Loucy (cell line): ENCODE results near the gene LMO7.

Experiments
- H2AFZ ChIP-seq: fragments of 200-600 bp; sonication (generic); 2 replicates; pipeline ENCODE4 v1.6.0; 2016; ENCODE audit warnings: antibody characterized with exemption, mild to moderate bottlenecking, low read length, moderate library complexity
- H3F3A ChIP-seq: fragments of 200-600 bp; 2 replicates; pipeline ENCODE4 v1.6.0; 2016; ENCODE audit warnings: antibody characterized with exemption, low read depth, mild to moderate bottlenecking
- H3K27me3 ChIP-seq: fragments of 200-600 bp; sonication (generic); 2 replicates; pipeline ENCODE4 v1.6.1; 2014; ENCODE audit warnings: low read length, mild to moderate bottlenecking; ENCODE audit not compliant: insufficient read depth, poor library complexity, severe bottlenecking
- H3K36me3 ChIP-seq: fragments of 200-600 bp; sonication (generic); 2 replicates; pipeline ENCODE4 v1.6.1; 2016; ENCODE audit warnings: low read length; ENCODE audit not compliant: insufficient read depth
- H3K4me1 ChIP-seq: fragments of 200-600 bp; sonication (generic); 2 replicates; pipeline ENCODE4 v1.5.1; 2014; ENCODE audit warnings: low read length, mild to moderate bottlenecking; ENCODE audit not compliant: insufficient read depth, poor library complexity, severe bottlenecking
- H3K4me2 ChIP-seq: fragments of 200-600 bp; sonication (generic); 2 replicates; pipeline ENCODE4 v1.6.0; 2014; ENCODE audit warnings: antibody characterized with exemption, low read length, low read depth, mild to moderate bottlenecking; ENCODE audit not compliant: poor library complexity, severe bottlenecking
- H3K4me3 ChIP-seq: fragments of 200-600 bp; sonication (generic); 2 replicates; pipeline ENCODE4 v1.5.1; 2014; ENCODE audit warnings: low read length, mild to moderate bottlenecking, mixed read lengths; ENCODE audit not compliant: poor library complexity, severe bottlenecking
- H3K79me2 ChIP-seq: fragments of 200-600 bp; sonication (generic); 2 replicates; pipeline ENCODE4 v1.6.1; 2014; ENCODE audit warnings: low read length; ENCODE audit not compliant: insufficient read depth
- H3K9ac ChIP-seq: fragments of 200-600 bp; sonication (generic); 2 replicates; pipeline ENCODE4 v1.6.0; 2014; ENCODE audit warnings: mild to moderate bottlenecking, low read depth, low read length, moderate library complexity; ENCODE audit not compliant: poor library complexity, severe bottlenecking
- H3K9me2 ChIP-seq: fragments of 200-600 bp; sonication (generic); replicated peaks from 2 replicates; pipeline ENCODE4 v1.6.1; 2016; ENCODE audit warnings: low read depth, low read length, mixed read lengths
- H3K9me3 ChIP-seq: fragments of 200-600 bp; sonication (generic); 2 replicates; pipeline ENCODE4 v1.6.1; 2014; ENCODE audit warnings: mild to moderate bottlenecking, antibody characterized with exemption, low read length, low read depth; ENCODE audit not compliant: insufficient read depth
- H4K20me1 ChIP-seq: fragments of 200-600 bp; sonication (generic); 2 replicates; pipeline ENCODE4 v1.6.0; 2014; ENCODE audit warnings: antibody characterized with exemption, low read length, mild to moderate bottlenecking; ENCODE audit not compliant: insufficient read depth, poor library complexity, severe bottlenecking
- EZH2phosphoT487 ChIP-seq: fragments of 200-600 bp; IDR thresholded peaks from 2 replicates; pipeline ENCODE4 v1.6.1; 2018; ENCODE audit warnings: antibody characterized with exemption, mild to moderate bottlenecking, moderate library complexity, borderline replicate concordance
- TF ChIP-seq, protein P1 (sequence below): fragments of 200-600 bp; sonication (generic); conservative IDR thresholded peaks from 2 replicates; pipeline ENCODE4 v1.5.1; 2014; ENCODE audit warnings: mild to moderate bottlenecking, antibody characterized with exemption, low read length

LMO7 gene

GRCh38 chr13:75843074-75843473, 206.9 kb downstream of the LMO7 start:
- no peaks in the 10 kb centered on the region for H3F3A ChIP-seq
- no peak overlapping the region for H2AFZ ChIP-seq
- no peak overlapping the region for H3K4me2 ChIP-seq
- no peaks in the 10 kb centered on the region for H3K79me2 ChIP-seq
- no peaks in the 10 kb centered on the region; the same call in 1 of the 2 replicates for H3K9me3 ChIP-seq
- no peaks in the 10 kb centered on the region for H4K20me1 ChIP-seq
- TF ChIP-seq, protein P1, sequence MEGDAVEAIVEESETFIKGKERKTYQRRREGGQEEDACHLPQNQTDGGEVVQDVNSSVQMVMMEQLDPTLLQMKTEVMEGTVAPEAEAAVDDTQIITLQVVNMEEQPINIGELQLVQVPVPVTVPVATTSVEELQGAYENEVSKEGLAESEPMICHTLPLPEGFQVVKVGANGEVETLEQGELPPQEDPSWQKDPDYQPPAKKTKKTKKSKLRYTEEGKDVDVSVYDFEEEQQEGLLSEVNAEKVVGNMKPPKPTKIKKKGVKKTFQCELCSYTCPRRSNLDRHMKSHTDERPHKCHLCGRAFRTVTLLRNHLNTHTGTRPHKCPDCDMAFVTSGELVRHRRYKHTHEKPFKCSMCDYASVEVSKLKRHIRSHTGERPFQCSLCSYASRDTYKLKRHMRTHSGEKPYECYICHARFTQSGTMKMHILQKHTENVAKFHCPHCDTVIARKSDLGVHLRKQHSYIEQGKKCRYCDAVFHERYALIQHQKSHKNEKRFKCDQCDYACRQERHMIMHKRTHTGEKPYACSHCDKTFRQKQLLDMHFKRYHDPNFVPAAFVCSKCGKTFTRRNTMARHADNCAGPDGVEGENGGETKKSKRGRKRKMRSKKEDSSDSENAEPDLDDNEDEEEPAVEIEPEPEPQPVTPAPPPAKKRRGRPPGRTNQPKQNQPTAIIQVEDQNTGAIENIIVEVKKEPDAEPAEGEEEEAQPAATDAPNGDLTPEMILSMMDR = no peak
- TF ChIP-seq EZH2phosphoT487 = no peak
- H3K27me3 ChIP-seq = no peaks in the 10 kb centered on the region
- no peak overlapping the region for H3K9ac ChIP-seq
- H3K4me3 ChIP-seq = no peak overlapping the region
- H3K9me2 ChIP-seq = no peaks in the 10 kb centered on the region
- peaks cover 10% of the 10 kb centered on the region for H3K4me1 ChIP-seq
- peaks cover 20% of the 10 kb centered on the region; the same call in 1 of the 2 replicates for H3K36me3 ChIP-seq

DNA sequence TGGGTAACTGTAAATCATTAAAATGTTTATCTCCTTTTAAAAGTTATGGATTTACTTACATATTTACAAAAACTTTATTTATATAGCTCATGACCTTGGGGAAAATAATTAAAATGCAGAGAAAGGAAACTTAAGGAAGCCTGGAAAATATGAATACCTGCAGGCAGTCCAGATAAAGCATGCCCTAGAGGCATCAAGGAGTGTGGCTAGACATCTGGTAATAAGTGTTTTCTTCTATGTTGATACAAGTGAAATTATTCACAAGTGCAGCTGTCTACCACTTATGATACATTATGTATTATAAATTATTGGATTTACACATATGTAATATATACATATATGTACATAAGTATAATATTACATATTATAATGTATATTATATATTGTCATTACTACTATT, 207.9 kb downstream of the LMO7 start:
- Histone ChIP-seq H3K79me2 (no peaks in the 10 kb centered on the region), H4K20me1 (no peaks in the 10 kb centered on the region), H3K9ac (no peak overlapping the region), H2AFZ (no peak overlapping the region), H3K9me3 (no peaks in the 10 kb centered on the region; the same call in 1 of the 2 replicates), H3K4me1 (peaks cover 10% of the 10 kb centered on the region), H3K4me3 (no peak overlapping the region), H3F3A (no peaks in the 10 kb centered on the region), H3K27me3 (no peaks in the 10 kb centered on the region), H3K36me3 (peaks cover 22% of the 10 kb centered on the region; the same call in 1 of the 2 replicates), H3K9me2 (no peaks in the 10 kb centered on the region), H3K4me2 (no peak overlapping the region)
- TF ChIP-seq EZH2phosphoT487 = no peak
- TF ChIP-seq, protein P1 = no peak

- Histone ChIP-seq H3K4me3 (no peak overlapping the region), H3K4me1 (no peaks in the 10 kb centered on the region), H3K27me3 (no peaks in the 10 kb centered on the region), H2AFZ (no peak overlapping the region), H3K9ac (no peak overlapping the region), H3K36me3 (peaks cover 17% of the 10 kb centered on the region; the same call in 1 of the 2 replicates), H3K4me2 (no peak overlapping the region), H4K20me1 (no peaks in the 10 kb centered on the region), H3K9me2 (no peaks in the 10 kb centered on the region), H3K79me2 (no peaks in the 10 kb centered on the region), H3K9me3 (no peaks in the 10 kb centered on the region; the same call in 1 of the 2 replicates), H3F3A (no peaks in the 10 kb centered on the region)
- no peak for TF ChIP-seq EZH2phosphoT487
- TF ChIP-seq, protein P1 = no peak
These were observed 211.5 kb downstream of the LMO7 start for GRCh38 chr13:75847588-75847987.
